ENCODE measurements around the gene IL17RE.
A peak's percentile ranks its signal among the peaks of the same experiment; 100 is the strongest.

Gene IL17RE

GRCh38 chr3:9944271-9944670 lies 41.6 kb downstream of the IL17RE start:
- no peak for TF ChIP-seq CTCF (IDR thresholded peaks at IDR 0.05; ENCODE audit: borderline replicate concordance, insufficient read depth, low read depth, low read length)

GRCh38 chr3:9945358-9945757 lies 42.7 kb downstream of the IL17RE start:
- no peak overlapping the region for H3K4me3 ChIP-seq (ENCODE audit: low read depth, low read length)
- TF ChIP-seq CTCF (IDR thresholded peaks at IDR 0.05; ENCODE audit: borderline replicate concordance, insufficient read depth, low read depth, low read length), result no peak

More at GRCh38 chr3:9944271-9944670, 41.6 kb downstream of the IL17RE start:
- H3K4me3 ChIP-seq (ENCODE audit: low read depth, low read length), result no peak overlapping the region

- peak; percentile 39; the same call in 1 of the 2 replicates for TF ChIP-seq CTCF (IDR thresholded peaks at IDR 0.05; ENCODE audit: borderline replicate concordance, insufficient read depth, low read depth, low read length)
- H3K4me3 ChIP-seq (ENCODE audit: low read depth, low read length), result no peak overlapping the region
Observed at GRCh38 chr3:9946112-9947024, 43.7 kb downstream of the IL17RE start.

GRCh38 chr3:9947025-9947995 lies 44.7 kb downstream of the IL17RE start:
- no peak overlapping the region for H3K4me3 ChIP-seq (ENCODE audit: low read depth, low read length)
- TF ChIP-seq CTCF (IDR thresholded peaks at IDR 0.05; ENCODE audit: borderline replicate concordance, insufficient read depth, low read depth, low read length), result no peak

DNA sequence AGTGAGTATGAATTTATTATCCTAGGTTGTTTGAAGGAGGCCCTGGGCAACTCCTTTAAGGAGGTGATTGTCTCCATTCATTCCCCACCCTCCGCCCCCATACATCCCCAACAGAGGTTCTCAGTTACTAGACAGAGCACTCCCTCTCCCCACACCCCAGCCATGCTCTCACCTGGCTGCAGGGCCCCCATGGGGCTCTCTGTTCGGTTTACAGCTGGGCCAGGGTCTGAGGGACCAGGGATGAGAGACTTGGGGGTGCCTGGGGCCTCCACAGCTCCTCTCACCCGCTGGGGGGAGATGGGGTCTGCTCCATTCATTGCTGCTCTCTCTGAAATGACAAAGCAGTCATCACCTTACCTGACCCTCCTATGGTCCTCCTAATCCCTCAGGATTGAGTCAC lies 45.9 kb downstream of the IL17RE start:
- TF ChIP-seq CTCF (IDR thresholded peaks at IDR 0.05; ENCODE audit: borderline replicate concordance, insufficient read depth, low read depth, low read length), result no peak
- H3K4me3 ChIP-seq (ENCODE audit: low read depth, low read length), result no peak overlapping the region

DNA sequence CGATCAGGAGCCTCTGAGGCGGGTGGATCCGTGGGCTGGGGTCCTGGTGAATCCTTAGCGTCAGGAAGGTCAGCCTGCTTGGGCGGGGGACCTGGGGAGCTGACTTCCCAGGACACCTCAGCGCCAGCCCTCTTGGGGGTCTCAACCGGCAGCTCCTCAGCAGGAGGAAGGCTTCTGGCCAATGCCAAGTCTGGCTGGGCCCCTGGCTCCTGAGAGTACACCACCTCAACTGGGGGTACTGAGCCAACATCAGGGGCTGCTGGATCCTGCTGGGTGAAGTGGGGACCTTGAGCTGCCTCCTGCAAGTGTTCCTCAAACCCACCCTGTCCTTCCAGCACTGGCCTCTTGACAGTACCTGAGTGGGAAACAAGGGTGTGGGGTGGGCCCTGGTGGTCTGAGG lies 46.5 kb downstream of the IL17RE start:
- H3K4me3 ChIP-seq (ENCODE audit: low read depth, low read length), result no peak overlapping the region
- TF ChIP-seq CTCF (IDR thresholded peaks at IDR 0.05; ENCODE audit: borderline replicate concordance, insufficient read depth, low read depth, low read length), result no peak
